Fibroblast of gingiva (primary cell): ENCODE data around the gene KRT73.

Experiments
- DNase-seq: peaks from one replicate; pipeline ENCODE4 v3.0.0-alpha.2; 2011; ENCODE audit warnings: low read depth

KRT73 gene

DNA sequence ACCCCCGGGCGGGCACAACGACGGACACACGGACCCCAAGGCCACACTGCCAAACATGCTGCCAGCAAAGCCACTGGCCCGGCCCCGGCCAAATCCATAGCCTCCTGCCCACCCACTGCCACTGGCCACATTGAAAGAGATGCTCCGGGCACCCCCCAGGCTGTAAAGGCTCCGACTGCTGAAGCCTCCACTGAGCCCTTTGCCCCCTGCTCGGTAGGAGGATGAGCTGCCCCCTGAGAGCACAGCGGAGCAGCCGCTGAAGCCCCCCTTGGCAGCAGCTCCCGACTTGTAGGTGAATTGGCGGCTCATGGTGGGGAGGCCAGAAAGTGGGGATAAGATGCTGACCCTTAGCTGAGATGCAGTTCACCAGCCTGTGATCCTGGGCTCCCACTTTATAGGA, at the start of gene KRT73:
KRT73 (minus strand) TSS at position 344 of the 400 bp plus-strand sequence; CDS start at position 309, 35 bp downstream.
- no peak for DNase-seq

DNA sequence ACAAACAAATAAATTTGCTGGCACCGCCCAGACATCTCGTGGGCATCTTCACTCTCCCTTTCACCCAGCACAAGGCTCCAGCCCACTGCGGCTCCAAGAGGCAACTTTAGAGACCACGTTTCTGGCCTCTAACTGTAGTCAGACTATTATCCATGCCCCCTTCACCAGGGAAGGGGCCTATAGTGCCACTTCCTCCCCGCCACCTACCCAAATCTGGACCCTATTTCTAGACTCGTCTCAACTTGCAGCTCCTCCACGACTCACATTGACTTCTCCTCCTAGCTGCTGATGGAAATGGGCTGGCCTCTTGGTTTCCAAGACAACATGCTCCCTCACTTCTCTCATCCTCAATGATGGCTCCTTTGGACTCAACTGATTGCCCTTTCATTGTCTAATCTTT, 49.6 kb upstream of the KRT73 start:
- no peak for DNase-seq

DNA sequence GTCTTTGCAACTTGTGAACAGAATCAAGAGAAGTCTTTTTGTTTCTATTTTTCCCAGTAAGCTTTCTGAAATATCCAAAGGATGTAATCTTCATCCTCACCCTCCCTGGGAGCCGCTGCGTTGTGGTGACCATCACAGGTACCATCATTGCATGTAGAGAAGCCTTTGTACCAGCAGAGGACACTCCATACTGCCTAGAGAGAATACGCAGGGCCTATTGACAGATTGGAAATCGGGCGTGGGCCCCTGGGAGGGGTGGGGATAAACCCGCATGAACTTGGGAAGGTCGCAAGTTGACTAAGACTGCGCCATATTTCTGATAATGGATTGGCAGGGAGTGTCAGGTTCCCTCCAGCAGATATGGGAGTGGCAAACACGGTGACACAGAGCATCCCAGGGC, 49.1 kb upstream of the KRT73 start:
- no peak for DNase-seq

- no peak for DNase-seq
Measured at GRCh38 chr12:52666471-52666870, 48.1 kb upstream of the KRT73 start.

DNA sequence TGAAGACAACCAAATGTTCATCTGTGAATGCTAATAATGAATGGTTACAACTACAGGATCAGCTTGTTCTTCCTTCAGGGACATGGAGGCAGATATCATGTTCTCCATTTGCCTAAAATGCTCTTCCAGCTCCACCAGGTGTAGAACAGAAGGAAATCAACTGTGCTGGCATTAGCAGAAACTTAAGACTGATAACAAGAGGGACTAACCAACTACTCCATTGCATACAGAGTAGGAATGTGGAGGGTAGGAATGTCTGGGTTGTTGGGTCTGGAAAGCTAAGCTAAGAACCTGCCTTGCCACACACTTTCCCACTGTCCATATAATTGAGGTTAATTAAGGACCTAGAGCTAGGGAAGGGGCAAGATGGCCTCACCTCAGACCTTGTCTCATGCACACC, 45.1 kb upstream of the KRT73 start:
- DNase-seq, result no peak

- DNase-seq, result no peak
Measured at GRCh38 chr12:52662918-52663229, 44.5 kb upstream of the KRT73 start.

DNA sequence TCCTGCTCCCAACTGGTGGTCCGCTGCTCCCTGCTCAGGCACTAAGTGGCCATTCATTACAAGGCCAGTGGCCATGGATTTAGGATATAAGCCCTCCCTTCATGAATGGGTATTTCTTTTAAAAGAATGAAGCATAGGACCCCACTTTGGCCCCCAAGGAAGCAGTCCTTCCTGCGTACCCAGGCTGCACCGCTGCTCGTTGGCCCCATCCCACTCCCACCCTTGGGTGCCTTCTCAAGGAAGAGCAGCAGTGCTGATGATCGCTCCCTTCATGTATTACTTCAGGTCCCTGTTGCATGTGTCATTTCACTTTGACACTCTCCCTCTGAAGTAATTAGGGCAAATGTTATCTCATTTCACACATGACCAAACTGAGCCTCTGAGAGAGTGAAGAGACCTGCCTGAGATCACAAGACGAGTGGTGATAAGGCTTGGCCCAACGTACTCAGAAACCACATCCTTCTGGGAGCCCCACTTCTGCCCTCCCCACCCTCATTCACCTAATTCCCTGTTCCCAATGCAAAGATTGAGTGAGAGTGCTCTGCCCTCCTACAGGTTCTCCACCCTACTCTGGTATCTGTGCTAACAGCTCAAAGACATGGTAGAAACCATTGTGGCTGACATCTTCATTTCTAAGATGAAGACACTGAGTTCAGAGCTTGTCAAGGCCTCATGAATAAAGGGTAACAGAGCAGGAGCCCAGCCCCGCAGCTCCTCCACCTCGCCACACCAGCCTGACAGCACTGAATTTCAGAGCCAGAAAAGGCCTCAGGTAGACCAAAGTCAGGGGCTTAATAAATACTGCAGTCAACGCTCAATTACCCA, 43.9 kb upstream of the KRT73 start:
- no peak for DNase-seq

DNA sequence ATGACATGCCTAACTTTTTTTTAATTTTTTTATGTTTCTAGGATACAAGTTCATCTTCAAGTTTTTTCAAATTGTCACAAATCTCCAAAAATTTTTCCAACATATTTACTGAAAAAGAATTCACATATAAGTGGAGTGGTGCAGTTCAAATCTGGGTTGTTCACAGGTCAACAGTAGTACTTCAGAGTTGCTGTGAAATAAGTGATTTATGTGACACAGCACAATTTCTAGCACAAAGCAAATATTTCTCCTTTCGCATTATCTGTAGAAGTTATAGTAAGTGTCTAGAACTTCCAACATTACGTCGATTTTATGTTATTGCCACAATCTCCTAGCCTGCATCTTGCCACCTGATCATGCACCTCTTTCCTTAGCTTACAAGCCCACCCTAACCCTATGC, 43.3 kb upstream of the KRT73 start:
- DNase-seq, result no peak

DNA sequence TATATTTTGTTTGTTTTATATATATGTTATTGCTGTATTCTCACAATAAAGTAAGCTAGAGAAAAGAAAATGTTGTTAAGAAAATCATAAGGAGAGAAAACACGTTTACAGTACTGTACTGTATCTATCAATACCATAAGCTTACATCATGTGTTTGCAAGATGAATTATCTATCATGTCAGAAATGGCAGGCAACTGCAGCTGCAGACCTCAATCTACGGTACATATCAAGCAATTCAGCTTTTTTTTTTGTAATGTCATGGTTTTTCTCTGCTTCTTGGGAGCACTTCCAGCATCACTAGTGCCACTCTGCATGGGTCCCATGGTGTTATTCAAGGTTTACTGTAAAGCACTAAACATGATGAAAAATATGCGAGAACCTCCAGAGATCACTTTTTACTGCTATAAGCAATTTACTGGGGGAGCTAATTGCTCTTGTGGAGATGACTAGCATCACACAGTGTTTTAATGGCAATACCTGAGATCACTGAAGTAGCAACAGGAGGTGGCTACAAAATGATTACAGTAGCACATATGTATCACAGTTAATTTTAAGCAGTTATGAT, 42.7 kb upstream of the KRT73 start:
- DNase-seq, result no peak

DNA sequence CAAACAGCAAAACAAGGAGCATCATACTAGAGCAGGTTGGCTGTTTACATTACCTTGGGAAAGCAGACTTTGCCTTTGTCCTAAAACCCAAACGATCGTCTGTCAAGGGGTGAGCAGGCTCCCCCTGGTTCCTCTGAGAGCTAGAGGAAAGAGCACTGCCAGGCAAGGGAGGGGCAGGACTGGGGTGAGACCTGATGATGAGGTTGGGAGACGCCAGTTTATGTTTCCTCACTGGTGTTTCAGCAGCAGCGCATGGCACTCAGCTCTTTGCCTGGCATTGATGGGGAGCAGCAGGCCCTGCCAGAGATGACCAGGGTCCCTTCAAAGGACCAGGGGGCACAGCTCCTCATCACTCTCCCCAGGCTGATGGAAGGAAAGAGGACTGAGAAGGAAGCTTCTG, 41.6 kb upstream of the KRT73 start:
- no peak for DNase-seq

- no peak for DNase-seq
Measured at GRCh38 chr12:52659395-52659794, 41.0 kb upstream of the KRT73 start.

DNA sequence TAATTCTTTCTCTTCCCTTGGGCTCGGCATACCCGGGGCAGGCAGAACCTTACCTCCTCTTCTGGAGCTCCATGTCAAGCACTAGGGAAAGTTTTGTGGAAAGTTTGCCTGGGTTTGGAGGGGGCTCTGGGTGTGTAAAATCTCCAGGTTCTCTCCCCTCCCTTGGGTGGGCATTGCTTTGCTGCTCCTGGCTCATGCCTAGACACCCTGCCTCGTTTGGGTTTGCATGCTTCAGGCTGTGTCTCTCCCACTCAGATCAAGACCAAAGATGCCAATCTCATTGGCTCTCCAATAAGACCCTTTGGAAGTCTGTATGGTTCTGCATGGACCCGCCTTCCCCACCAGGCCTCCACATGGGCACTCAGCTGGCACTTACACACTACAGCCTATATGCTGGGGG, 39.8 kb upstream of the KRT73 start:
- DNase-seq, result no peak

DNA sequence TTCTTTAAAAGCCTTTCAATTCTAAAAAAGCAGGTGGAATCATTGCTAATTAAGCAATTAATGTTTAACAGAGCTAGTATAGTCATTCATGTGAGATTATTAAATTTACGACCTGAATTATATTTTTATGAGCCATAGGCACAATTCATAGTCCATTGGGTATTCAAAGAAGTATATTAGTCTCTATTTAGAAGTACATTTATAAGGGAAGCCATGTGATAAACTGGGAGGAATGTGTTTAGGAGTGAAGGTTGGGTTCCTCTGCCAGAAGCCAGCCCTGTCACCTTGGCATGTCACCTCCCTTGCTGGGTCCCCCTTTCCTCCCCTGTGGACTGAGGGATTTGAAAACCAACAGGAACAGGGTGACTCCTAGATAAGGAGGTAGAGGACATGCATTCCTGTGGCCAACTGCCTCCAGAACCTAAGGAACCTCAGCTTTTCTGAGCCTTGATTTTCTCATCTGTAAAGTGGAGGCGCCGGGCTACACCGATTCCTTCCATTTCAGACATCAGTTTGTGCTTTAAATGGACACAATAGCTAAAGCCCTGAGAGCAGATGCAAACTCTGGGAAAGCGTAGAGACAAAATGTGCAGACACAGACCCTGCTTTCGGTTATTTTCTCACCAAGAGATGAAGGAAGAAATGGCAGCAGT, 39.0 kb upstream of the KRT73 start:
- no peak for DNase-seq

DNA sequence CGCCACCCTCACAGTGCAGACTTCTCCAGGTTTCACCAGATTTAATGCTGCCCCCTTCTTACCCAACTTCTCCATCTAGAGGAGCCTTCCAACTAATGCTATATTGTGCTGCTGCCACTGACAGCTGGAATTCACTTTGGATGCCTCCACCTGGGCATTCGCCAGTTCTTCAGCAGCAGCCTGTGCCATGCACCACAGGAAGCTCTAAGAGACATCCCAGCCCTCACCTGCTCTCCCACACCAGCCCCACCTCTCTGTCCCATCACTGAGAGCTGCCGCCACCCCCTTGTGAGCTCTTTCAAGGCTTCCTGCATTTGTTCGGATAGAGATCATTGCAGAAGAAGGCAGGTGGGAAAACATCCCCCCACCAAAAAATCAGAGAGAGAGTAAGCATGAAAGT, 38.3 kb upstream of the KRT73 start:
- DNase-seq, result no peak

DNA sequence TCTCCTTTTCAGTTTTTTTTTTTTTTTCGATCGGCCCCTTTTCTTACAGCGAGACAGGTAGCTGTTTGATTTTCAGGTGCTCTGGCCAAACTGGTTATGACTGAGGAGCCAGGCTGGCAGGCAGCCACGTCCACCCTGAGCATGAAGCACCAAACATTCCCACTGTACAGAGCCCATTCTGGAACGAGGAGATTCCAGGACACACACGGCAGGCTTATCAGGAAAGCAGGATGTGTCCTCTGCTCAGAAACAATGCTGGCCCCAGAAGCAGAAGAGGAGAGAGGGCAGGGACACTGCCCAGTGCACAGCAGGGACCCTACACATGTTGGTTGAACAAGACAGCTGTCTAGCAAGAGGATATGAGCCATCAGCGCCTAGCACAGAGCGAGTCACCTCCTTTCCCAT, 37.4 kb upstream of the KRT73 start:
- no peak for DNase-seq

- DNase-seq, result no peak
Measured at GRCh38 chr12:52655251-52655650, 36.9 kb upstream of the KRT73 start.

DNA sequence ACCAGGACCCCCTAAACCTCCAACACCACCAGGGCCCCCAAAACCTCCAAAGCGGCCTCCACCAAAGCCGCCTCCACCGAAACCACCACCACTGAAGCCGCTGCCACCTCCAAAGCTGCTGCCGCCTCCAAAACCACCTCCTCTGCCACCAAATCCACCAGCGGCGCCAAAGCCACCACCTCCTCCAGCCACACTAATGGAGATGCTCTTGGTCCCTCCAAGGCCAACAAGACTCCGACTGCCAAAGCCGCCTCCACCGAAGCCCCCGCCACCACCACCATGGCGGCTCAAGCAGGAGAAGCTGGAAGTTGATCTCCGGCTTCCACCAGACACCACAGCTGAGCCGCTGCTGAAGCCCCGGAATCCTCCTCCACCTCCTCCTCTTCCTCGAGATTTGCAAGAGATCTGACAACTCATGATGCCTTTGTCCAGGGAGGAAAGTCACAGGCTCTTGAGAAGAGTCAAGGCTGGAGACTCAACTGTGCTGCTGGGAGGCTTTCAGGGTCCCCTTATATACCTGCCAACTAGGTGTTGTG, 33.4 kb upstream of the KRT73 start, which contains the start of gene KRT2:
KRT2 (minus strand) TSS at position 486 of the 536 bp plus-strand sequence; CDS start at position 417, 69 bp downstream.
- no peak for DNase-seq

- DNase-seq, result no peak
Measured at GRCh38 chr12:52650520-52651081, 32.2 kb upstream of the KRT73 start.

DNA sequence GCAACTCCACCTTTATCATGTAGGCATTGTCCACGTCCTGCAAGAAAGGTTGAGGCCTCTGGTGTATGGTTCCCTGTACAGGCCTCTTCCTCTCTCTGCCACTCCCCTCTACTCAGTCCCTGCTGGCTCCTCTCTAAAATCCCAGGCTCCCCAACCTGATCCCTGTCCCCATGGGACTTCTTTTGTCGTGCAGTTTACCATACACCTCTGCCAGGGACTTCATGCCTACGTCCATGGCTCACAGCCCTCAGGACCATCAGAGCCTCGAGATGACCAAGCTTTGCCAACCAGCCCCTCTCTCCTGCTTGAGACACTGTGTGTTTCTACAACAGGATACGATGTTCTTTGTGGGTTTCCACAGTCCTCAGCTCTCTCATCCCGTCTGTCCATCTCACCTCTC, 30.7 kb upstream of the KRT73 start:
- DNase-seq, result no peak

- no peak for DNase-seq
Measured at GRCh38 chr12:52648012-52648550, 29.7 kb upstream of the KRT73 start.

DNA sequence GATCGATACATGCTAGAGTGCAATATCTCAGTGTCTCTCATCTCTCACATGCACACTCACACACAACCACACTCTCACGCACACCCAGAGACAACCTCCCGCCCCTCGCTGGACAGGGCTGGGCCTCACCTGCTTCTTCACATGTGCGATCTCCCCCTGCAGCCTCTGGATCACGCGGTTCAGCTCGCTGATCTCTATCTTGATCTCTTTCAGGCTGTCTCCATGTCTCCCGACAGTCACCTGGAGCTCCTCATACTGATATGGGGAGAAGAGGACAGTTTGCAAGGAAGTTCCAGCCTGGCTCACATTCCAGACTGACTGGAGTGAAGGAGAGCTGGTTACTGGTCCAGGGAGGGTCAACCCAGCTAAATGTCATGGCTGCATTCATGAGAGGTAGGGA, 29.2 kb upstream of the KRT73 start:
- DNase-seq, result no peak

DNA sequence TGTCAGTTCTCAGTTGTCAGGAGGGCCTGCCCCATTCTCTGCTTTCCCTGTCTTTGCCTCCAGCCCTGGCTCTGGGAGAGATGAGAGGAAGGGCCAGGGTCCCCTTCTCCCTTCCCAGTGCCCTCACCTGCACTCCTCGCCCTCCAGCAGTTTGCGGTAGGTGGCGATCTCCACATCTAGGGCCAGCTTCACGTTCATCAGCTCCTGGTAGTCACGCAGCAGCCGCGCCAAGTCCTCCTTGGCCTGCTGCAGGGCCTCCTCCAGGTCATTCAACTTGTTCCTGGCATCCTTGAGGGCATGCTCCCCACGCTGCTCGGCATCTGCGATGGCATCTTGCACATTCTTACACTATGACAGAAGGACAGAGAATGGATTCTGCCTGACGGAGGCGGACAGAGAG, 28.3 kb upstream of the KRT73 start:
- no peak for DNase-seq

- no peak for DNase-seq
Measured at GRCh38 chr12:52645982-52646381, 27.6 kb upstream of the KRT73 start.
